Stimulated activated CD8-positive, alpha-beta memory T cell treated with anti-CD3 and anti-CD28 coated beads, Interleukin-4, amount 100 ng/mL, for 48 hours (primary cell): ENCODE data around the gene PDIA6.

Source experiments
- DNase-seq: peaks from one replicate; pipeline ENCODE4 v3.0.0-alpha.2; 2020

PDIA6 gene

GRCh38 chr2:10778724-10779115, 33.9 kb downstream of the PDIA6 start:
- no peak for DNase-seq

- DNase-seq: no peak
Measured at GRCh38 chr2:10777842-10778723, 34.5 kb downstream of the PDIA6 start.

GRCh38 chr2:10777111-10777841, 35.3 kb downstream of the PDIA6 start:
- DNase-seq: no peak

GRCh38 chr2:10776231-10776977, 36.2 kb downstream of the PDIA6 start:
- no peak for DNase-seq

- no peak for DNase-seq
Measured at GRCh38 chr2:10775831-10776230, 36.8 kb downstream of the PDIA6 start.

- no peak for DNase-seq
Measured at GRCh38 chr2:10775021-10775780, 37.4 kb downstream of the PDIA6 start.

- DNase-seq: no peak
Measured at GRCh38 chr2:10774394-10774793, 38.2 kb downstream of the PDIA6 start.

GRCh38 chr2:10773821-10774341, 38.7 kb downstream of the PDIA6 start:
- DNase-seq: no peak

- DNase-seq: no peak
Measured at GRCh38 chr2:10772868-10773215, 39.7 kb downstream of the PDIA6 start.

GRCh38 chr2:10772201-10772867, 40.3 kb downstream of the PDIA6 start:
- no peak for DNase-seq

- no peak for DNase-seq
Measured at GRCh38 chr2:10771786-10772185, 40.8 kb downstream of the PDIA6 start.

GRCh38 chr2:10770956-10771750, 41.4 kb downstream of the PDIA6 start:
- DNase-seq: no peak

GRCh38 chr2:10768063-10768507, 44.5 kb downstream of the PDIA6 start:
- DNase-seq: no peak

- no peak for DNase-seq
Measured at GRCh38 chr2:10765914-10766313, 46.7 kb downstream of the PDIA6 start.

GRCh38 chr2:10765461-10765860, 47.1 kb downstream of the PDIA6 start:
- no peak for DNase-seq

GRCh38 chr2:10764896-10765295, 47.7 kb downstream of the PDIA6 start:
- no peak for DNase-seq

- DNase-seq: no peak
Measured at GRCh38 chr2:10764096-10764785, 48.3 kb downstream of the PDIA6 start.

GRCh38 chr2:10763461-10763800, 49.2 kb downstream of the PDIA6 start:
- DNase-seq: no peak

- DNase-seq: no peak
Measured at GRCh38 chr2:10762651-10763460, 49.7 kb downstream of the PDIA6 start.

- DNase-seq: no peak
Measured at GRCh38 chr2:10761591-10761990, 51.0 kb downstream of the PDIA6 start.
